RWPE2 (cell line): Measurements from ENCODE around the gene KLK5.

ENCODE experiments used
- ATAC-seq: fragments of 200-7000 bp; cut with Tn5 transposase; 3 replicates; pipeline ENCODE4 v1.9.1; 2021; ENCODE audit warnings: low read depth
- DNase-seq: peaks from one replicate; pipeline ENCODE4 v3.0.0-alpha.2; 2020; ENCODE audit warnings: low spot score
- H3K27ac ChIP-seq: fragments of 450-650 bp; 2 replicates; pipeline ENCODE4 v1.5.1; 2017; ENCODE audit warnings: mild to moderate bottlenecking; ENCODE audit not compliant: poor library complexity, severe bottlenecking
- H3K27me3 ChIP-seq: fragments of 250-450 bp; sonication (Bioruptor Pico); 2 replicates; pipeline ENCODE4 v1.5.1; 2021; ENCODE audit warnings: mild to moderate bottlenecking, moderate library complexity; ENCODE audit not compliant: insufficient read depth, poor library complexity, severe bottlenecking
- H3K36me3 ChIP-seq: fragments of 250-450 bp; sonication (Bioruptor Pico); 2 replicates; pipeline ENCODE4 v1.5.1; 2020; ENCODE audit warnings: low read depth, mild to moderate bottlenecking, moderate library complexity
- H3K4me1 ChIP-seq: fragments of 250-450 bp; sonication (Bioruptor Pico); 2 replicates; pipeline ENCODE4 v1.5.1; 2021; ENCODE audit warnings: mild to moderate bottlenecking, moderate library complexity; ENCODE audit not compliant: insufficient read depth, poor library complexity, severe bottlenecking
- H3K4me3 ChIP-seq: fragments of 250-450 bp; sonication (Bioruptor Pico); 2 replicates; pipeline ENCODE4 v1.5.1; 2021; ENCODE audit warnings: mild to moderate bottlenecking, moderate library complexity; ENCODE audit not compliant: severe bottlenecking
- H3K9me3 ChIP-seq: fragments of 250-450 bp; sonication (Bioruptor Pico); 2 replicates; pipeline ENCODE4 v1.5.1; 2021; ENCODE audit warnings: mild to moderate bottlenecking, moderate library complexity; ENCODE audit not compliant: severe bottlenecking
- TF ChIP-seq, protein P1 (sequence below): fragments of 450-650 bp; IDR thresholded peaks from one replicate; pipeline ENCODE4 v1.5.1; 2017; ENCODE audit warnings: mild to moderate bottlenecking, moderate library complexity; ENCODE audit not compliant: poor library complexity, severe bottlenecking

KLK5 gene

DNA sequence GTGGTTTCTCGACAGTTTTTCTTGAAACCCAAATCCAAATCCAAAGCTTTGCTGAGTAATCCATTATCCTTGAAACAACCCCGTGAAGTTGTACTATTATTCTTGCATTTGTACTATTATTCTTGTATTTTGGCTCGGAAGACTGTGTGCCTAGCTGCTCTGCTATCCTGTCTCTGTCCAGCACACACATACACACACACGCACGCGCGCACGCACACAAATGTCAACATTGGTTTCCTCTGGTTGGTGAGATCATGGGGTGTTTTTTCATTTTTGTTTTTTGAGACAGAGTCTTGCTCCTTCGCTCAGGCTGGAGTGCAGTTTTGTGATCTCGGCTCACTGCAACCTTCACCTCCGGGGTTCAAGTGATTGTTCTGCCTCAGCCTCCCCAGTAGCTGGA is 26.7 kb downstream of the KLK5 start:
- H3K9me3 ChIP-seq: no peaks in the 10 kb centered on the region
- no peaks in the 10 kb centered on the region for H3K36me3 ChIP-seq
- DNase-seq (no peak), ATAC-seq (no peak)
- TF ChIP-seq, protein P1, sequence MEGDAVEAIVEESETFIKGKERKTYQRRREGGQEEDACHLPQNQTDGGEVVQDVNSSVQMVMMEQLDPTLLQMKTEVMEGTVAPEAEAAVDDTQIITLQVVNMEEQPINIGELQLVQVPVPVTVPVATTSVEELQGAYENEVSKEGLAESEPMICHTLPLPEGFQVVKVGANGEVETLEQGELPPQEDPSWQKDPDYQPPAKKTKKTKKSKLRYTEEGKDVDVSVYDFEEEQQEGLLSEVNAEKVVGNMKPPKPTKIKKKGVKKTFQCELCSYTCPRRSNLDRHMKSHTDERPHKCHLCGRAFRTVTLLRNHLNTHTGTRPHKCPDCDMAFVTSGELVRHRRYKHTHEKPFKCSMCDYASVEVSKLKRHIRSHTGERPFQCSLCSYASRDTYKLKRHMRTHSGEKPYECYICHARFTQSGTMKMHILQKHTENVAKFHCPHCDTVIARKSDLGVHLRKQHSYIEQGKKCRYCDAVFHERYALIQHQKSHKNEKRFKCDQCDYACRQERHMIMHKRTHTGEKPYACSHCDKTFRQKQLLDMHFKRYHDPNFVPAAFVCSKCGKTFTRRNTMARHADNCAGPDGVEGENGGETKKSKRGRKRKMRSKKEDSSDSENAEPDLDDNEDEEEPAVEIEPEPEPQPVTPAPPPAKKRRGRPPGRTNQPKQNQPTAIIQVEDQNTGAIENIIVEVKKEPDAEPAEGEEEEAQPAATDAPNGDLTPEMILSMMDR: no peak
- peaks cover 9% of the 10 kb centered on the region for H3K27me3 ChIP-seq
- no peak overlapping the region for H3K27ac ChIP-seq
- H3K4me3 ChIP-seq: no peak overlapping the region
- H3K4me1 ChIP-seq: peaks cover under 1% of the 10 kb centered on the region

DNA sequence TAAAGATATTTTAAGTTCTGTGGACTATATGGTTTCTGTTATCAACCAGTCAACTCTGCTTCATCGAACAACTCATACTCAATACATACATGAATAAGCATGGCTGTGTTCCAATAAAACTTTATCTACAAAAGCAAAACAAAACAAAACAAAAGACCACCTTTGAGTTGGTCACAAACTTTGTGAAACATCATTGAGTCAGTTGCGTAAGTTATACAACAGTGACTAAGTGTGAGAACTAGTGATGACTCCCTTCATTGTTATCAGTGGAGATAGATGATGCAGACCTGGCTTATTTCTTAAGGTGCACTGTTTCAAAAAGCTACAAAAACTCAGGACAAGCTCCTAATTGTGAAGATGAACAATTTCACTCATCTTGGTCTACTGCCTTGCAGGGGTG is 27.1 kb downstream of the KLK5 start:
- H3K9me3 ChIP-seq: no peaks in the 10 kb centered on the region
- H3K36me3 ChIP-seq: no peaks in the 10 kb centered on the region
- TF ChIP-seq, protein P1: no peak
- H3K4me3 ChIP-seq: no peak overlapping the region
- ATAC-seq (peak; percentile 59; the same call in 2 of the 3 replicates), DNase-seq (no peak)
- peaks cover 10% of the 10 kb centered on the region for H3K27me3 ChIP-seq
- H3K27ac ChIP-seq: no peak overlapping the region
- no peaks in the 10 kb centered on the region for H3K4me1 ChIP-seq

DNA sequence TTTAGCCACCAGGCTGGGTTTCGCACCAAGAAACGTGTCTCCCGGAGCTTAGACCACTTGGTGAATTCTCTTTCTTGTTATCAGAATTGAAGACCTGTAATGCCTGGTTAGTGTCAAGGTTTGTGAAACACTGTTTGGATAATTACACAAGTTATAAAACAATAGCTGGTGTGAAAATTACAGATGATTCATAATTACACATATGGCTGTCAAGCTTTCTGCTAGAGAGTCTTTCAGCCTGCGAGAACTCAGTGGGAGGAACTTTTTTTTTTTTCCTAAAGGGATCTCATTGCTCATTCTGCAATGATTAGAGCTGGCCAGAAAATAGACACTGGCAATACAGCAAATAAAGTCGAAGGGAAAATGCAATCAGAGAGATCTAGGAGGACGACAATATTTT is 28.3 kb downstream of the KLK5 start:
- Histone ChIP-seq H3K4me3 (no peak overlapping the region), H3K9me3 (no peaks in the 10 kb centered on the region), H3K27ac (no peak overlapping the region), H3K36me3 (no peaks in the 10 kb centered on the region), H3K4me1 (no peaks in the 10 kb centered on the region), H3K27me3 (peaks cover 10% of the 10 kb centered on the region)
- TF ChIP-seq, protein P1: no peak
- no peak for DNase-seq
- ATAC-seq: no peak

DNA sequence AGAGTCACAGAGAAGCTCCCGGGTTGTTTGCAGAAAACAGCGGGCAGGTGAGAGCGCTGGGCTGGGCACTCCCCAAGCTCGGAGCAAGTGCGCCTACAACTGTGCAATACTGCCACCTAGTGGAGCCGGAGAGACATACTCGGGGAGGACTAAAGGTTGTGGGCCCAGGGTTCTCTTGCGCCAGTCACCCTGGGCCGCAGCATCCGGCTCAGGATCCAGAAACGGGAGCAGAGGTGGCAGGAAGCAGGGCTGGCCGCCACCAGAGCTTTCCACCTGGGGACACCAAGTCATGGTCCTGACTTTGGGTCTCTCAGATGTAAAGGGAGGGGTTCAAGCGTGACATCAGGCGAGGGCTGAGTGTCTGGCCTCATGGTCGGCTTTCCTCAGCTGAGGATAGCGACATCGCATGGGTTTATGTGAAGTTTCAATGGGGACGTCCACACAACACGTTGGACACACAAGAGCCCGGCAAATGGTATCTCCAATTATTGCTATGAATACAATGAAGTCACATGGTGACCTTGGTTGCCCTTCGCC is 30.5 kb downstream of the KLK5 start:
- no peaks in the 10 kb centered on the region for H3K36me3 ChIP-seq
- peaks cover 14% of the 10 kb centered on the region for H3K27me3 ChIP-seq
- ATAC-seq: peak; percentile 98
- TF ChIP-seq, protein P1: peak; percentile 85
- no peak overlapping the region for H3K4me3 ChIP-seq
- H3K27ac ChIP-seq: no peak overlapping the region
- DNase-seq: no peak
- no peaks in the 10 kb centered on the region for H3K4me1 ChIP-seq
- H3K9me3 ChIP-seq: no peaks in the 10 kb centered on the region
